ENCODE measurements around the gene CETP. TPM values are rescaled to one million over a fixed set of nuclear protein-coding genes. Genes with fewer than 3 reads are reported as not detected.

Gene CETP
- total RNA-seq, 4 donors from 2014 or later: 0.72 to 1.7 TPM; not detected in 2

- 93% methylated on average over 12 of the region's 12 CpGs for WGBS
- Histone ChIP-seq H3K4me1 (peaks cover 35% of the 10 kb centered on the region), H3K4me3 (no peak overlapping the region), H3K36me3 (no peaks in the 10 kb centered on the region), H3K27me3 (no peaks in the 10 kb centered on the region), H3K27ac (no peak overlapping the region), H3K9me3 (no peaks in the 10 kb centered on the region)
- TF ChIP-seq POLR2A (IDR thresholded peaks at IDR 0.05): no peak
- TF ChIP-seq EP300 (IDR thresholded peaks at IDR 0.05): no peak
- TF ChIP-seq, protein P1, sequence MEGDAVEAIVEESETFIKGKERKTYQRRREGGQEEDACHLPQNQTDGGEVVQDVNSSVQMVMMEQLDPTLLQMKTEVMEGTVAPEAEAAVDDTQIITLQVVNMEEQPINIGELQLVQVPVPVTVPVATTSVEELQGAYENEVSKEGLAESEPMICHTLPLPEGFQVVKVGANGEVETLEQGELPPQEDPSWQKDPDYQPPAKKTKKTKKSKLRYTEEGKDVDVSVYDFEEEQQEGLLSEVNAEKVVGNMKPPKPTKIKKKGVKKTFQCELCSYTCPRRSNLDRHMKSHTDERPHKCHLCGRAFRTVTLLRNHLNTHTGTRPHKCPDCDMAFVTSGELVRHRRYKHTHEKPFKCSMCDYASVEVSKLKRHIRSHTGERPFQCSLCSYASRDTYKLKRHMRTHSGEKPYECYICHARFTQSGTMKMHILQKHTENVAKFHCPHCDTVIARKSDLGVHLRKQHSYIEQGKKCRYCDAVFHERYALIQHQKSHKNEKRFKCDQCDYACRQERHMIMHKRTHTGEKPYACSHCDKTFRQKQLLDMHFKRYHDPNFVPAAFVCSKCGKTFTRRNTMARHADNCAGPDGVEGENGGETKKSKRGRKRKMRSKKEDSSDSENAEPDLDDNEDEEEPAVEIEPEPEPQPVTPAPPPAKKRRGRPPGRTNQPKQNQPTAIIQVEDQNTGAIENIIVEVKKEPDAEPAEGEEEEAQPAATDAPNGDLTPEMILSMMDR (IDR thresholded peaks at IDR 0.05): no peak
- no peak for TF ChIP-seq POLR2AphosphoS5 (IDR thresholded peaks at IDR 0.05)
- DNase-seq (ENCODE audit: low spot score in 2 of 2): no peak
Observed at GRCh38 chr16:56918467-56919012, 43.2 kb upstream of the CETP start.

DNA sequence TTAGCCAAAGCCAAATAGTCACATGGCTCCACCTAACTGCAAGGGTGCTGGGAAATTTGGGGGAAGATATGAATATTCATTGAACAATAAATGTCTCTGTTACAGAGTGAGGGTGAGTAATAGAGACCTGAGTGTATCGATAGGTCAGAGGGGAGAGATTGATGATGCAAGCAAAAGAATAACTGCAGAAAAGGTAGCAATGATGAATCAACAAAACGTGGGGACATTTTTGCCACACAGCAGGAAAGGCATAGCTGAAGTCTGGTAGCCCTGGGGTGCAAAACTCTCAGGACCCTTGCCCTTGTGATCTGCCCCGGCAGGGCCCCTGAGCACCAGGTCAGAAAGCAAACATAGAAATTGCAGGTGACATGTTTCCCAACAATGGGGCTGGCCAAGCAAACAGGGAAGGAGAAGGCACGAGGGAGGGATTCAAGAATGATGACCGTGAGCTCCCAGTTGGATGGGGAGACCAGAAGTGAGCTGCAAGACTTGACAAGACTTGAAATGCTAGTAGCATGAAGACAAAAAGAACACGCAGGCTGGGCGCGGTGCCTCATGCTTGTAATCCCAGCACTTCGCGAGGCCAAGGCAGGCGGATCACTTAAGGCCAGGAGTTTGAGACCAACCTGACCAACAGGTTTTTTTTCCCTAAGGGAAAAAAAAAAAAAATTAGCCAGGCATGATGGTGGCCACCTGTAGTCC is 42.5 kb upstream of the CETP start:
- no peaks in the 10 kb centered on the region for H3K9me3 ChIP-seq
- TF ChIP-seq, protein P1 (IDR thresholded peaks at IDR 0.05): no peak
- TF ChIP-seq EP300 (IDR thresholded peaks at IDR 0.05) (no peak), POLR2A (IDR thresholded peaks at IDR 0.05) (no peak)
- no peaks in the 10 kb centered on the region for H3K27me3 ChIP-seq
- no peak overlapping the region for H3K27ac ChIP-seq
- 49% methylated on average over 11 of the region's 11 CpGs for WGBS
- H3K4me3 ChIP-seq: no peak overlapping the region
- DNase-seq (ENCODE audit: low spot score in 2 of 2): no peak
- peaks cover 35% of the 10 kb centered on the region for H3K4me1 ChIP-seq
- no peaks in the 10 kb centered on the region for H3K36me3 ChIP-seq

DNA sequence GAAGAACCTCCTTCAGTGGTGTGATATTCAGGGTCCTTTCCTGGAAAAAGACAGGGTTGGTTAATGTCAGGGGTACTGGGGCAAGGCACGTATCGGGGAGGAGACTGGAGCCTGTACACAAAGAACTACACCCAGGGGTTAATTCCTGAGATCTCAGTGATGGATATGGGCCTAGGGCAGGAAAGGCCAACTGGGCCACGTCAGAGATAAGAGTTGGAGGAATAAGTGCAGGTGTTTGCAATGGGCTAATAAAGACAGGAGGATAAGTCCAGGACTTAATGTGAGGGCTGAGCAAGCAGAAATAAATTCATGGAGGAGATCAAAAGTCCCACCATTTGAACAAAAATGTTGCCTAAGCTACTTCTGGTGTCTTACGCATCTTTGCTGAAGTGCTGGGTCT is 40.2 kb upstream of the CETP start:
- Histone ChIP-seq H3K27me3 (no peaks in the 10 kb centered on the region), H3K36me3 (no peaks in the 10 kb centered on the region), H3K4me3 (no peak overlapping the region), H3K27ac (no peak overlapping the region), H3K9me3 (no peaks in the 10 kb centered on the region), H3K4me1 (peaks cover 19% of the 10 kb centered on the region)
- TF ChIP-seq POLR2AphosphoS5 (IDR thresholded peaks at IDR 0.05): no peak
- TF ChIP-seq, protein P1 (IDR thresholded peaks at IDR 0.05): no peak
- TF ChIP-seq POLR2A (IDR thresholded peaks at IDR 0.05): no peak
- TF ChIP-seq EP300 (IDR thresholded peaks at IDR 0.05): no peak
- DNase-seq (ENCODE audit: low spot score in 2 of 2): no peak
- WGBS: 73% methylated on average over 4 of the region's 4 CpGs

DNA sequence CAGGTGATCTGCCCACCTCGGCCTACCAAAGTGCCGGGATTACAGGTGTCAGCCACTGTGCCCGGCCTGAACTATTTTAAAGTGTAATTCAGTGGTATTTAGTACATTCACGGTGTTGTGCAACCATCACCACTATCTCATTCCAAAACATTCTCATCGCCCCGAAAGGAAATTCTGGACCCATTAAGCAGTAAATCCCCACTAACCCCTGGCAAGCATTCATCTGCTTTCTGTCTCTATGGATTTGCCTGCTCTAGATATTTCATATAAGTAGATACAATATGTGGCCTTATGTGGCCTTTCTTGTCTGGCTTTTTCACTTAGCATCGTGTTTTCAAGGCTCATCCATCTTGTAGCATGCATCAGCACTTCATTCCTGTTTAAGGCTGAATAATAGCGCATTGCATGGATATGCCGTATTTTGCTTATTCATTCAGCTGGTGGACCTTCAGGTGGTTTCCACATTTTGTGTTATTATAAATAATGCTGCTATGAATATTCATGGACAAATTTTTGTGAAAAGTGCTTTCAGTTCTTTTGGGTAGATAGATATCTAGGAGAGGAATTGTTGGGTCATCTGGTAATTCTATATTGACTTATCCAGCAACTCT is 38.2 kb upstream of the CETP start:
- H3K36me3 ChIP-seq: no peaks in the 10 kb centered on the region
- TF ChIP-seq, protein P1 (IDR thresholded peaks at IDR 0.05): no peak
- no peak for TF ChIP-seq EP300 (IDR thresholded peaks at IDR 0.05)
- TF ChIP-seq POLR2AphosphoS5 (IDR thresholded peaks at IDR 0.05): no peak
- TF ChIP-seq POLR2A (IDR thresholded peaks at IDR 0.05): no peak
- H3K27me3 ChIP-seq: no peaks in the 10 kb centered on the region
- DNase-seq (ENCODE audit: low spot score in 2 of 2): no peak
- WGBS: 91% methylated on average over 9 of the region's 9 CpGs
- H3K27ac ChIP-seq: no peak overlapping the region
- no peak overlapping the region for H3K4me3 ChIP-seq
- peaks cover 11% of the 10 kb centered on the region for H3K4me1 ChIP-seq
- no peaks in the 10 kb centered on the region for H3K9me3 ChIP-seq

DNA sequence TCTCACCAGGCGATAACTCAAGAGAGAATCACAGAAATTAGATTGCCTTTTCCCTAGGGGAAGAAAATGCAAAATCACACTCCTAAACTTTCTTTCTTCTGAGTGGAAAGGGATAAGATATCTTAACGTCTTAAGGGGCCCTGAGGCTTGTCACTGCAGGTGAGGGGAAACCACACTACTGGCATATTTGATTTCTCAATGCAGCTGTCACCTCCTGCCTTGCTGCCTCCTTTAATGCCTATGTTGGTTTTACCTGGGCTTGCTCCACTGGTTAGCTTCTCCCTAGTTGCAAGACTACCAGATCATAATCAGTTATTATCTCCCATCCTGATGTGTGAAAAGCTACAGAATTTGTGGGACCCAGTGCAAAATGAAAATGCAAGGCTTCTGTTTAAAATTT is 34.3 kb upstream of the CETP start:
- DNase-seq (ENCODE audit: low spot score in 2 of 2): no peak
- H3K36me3 ChIP-seq: no peaks in the 10 kb centered on the region
- no peak for TF ChIP-seq POLR2AphosphoS5 (IDR thresholded peaks at IDR 0.05)
- TF ChIP-seq POLR2A (IDR thresholded peaks at IDR 0.05): no peak
- TF ChIP-seq EP300 (IDR thresholded peaks at IDR 0.05): no peak
- TF ChIP-seq, protein P1 (IDR thresholded peaks at IDR 0.05): no peak
- H3K9me3 ChIP-seq: no peaks in the 10 kb centered on the region
- H3K4me3 ChIP-seq: no peak overlapping the region
- WGBS: 54% methylated on average over 2 of the region's 2 CpGs
- no peak overlapping the region for H3K27ac ChIP-seq
- no peaks in the 10 kb centered on the region for H3K27me3 ChIP-seq
- peaks cover 7% of the 10 kb centered on the region for H3K4me1 ChIP-seq

Data from suprapubic skin (tissue), 4 donors.